Measurements from ENCODE around the gene GALNT9.

DNA sequence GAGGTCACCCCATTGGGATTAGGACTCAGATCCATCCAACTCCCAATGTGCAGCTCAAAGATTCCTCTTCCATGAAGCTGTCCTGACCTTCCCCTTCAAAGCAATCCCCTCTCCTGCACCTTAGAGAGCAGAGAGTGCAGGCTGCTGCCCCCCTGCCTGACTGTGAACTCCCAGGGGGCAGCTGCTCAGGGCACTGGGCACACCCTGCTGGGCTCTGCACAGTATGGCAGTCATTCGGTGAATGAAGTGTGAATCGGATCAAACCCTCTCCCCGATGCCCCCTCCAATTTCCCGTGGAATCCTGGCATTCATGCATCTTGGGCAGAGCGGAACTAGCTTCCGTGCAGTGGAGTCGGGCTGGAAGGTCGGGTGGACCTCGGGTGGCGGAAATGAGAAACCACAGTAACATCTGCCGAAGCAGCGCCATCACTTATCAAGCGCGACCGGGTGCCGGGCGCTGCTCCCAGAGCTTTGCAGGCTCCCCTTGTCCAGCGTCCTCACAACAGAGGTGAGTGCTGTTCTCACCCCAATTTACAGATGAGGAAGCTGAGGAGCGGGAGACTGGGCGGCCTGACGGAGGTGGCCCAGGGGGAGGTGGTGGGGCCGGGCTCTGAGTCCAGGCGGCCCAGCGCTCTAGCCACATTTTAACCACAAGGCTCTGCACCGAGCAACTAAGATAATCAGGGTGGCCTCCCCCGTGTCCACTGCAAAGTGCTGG, 14.7 kb downstream of the GALNT9 start:
- TF ChIP-seq POLR2A (IDR thresholded peaks at IDR 0.05; ENCODE audit: low read depth), result no peak
- TF ChIP-seq, protein P1, sequence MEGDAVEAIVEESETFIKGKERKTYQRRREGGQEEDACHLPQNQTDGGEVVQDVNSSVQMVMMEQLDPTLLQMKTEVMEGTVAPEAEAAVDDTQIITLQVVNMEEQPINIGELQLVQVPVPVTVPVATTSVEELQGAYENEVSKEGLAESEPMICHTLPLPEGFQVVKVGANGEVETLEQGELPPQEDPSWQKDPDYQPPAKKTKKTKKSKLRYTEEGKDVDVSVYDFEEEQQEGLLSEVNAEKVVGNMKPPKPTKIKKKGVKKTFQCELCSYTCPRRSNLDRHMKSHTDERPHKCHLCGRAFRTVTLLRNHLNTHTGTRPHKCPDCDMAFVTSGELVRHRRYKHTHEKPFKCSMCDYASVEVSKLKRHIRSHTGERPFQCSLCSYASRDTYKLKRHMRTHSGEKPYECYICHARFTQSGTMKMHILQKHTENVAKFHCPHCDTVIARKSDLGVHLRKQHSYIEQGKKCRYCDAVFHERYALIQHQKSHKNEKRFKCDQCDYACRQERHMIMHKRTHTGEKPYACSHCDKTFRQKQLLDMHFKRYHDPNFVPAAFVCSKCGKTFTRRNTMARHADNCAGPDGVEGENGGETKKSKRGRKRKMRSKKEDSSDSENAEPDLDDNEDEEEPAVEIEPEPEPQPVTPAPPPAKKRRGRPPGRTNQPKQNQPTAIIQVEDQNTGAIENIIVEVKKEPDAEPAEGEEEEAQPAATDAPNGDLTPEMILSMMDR (IDR thresholded peaks at IDR 0.05), result no peak
- no peak for TF ChIP-seq POLR2AphosphoS5 (IDR thresholded peaks at IDR 0.05)
